Adipose tissue (tissue), 3 donors: ENCODE measurements around the gene CEP70. TPM values are rescaled to one million over a fixed set of nuclear protein-coding genes. Genes with fewer than 3 reads are reported as not detected.
"Not testable (repeated sequence)": the region's sequence is repeated elsewhere in the genome, so short reads cannot be mapped to it uniquely, and the experiment has no call there.

Source experiments
- H3K27ac ChIP-seq: one replicate; pipeline ENCODE4 v1.5.1; 2013; ENCODE audit warnings: low read depth, low read length
- WGBS, 3 donors: extraction: QIAGEN DNeasy Blood & Tissue Kit; methylation state at CpG; one replicate each; pipeline ENCODE4 v1.1.7; 2013; 5-methylcytosine and 5-hydroxymethylcytosine counted together
- polyA plus RNA-seq, 3 donors: library from polyadenylated mRNA; stranded (reverse); fragments of 200-250 nt; gene quantifications; one replicate each; pipeline ENCODE4 v1.2.3, GENCODE V29; 2013
- donor health status: healthy with polysubstance abuse.
- donor health status: Bipolar disorder and iron deficiency.
- donor health status: healthy.

Gene CEP70
- polyA plus RNA-seq, 3 donors, result 4.8 to 12.0 (median 10.7) TPM

DNA sequence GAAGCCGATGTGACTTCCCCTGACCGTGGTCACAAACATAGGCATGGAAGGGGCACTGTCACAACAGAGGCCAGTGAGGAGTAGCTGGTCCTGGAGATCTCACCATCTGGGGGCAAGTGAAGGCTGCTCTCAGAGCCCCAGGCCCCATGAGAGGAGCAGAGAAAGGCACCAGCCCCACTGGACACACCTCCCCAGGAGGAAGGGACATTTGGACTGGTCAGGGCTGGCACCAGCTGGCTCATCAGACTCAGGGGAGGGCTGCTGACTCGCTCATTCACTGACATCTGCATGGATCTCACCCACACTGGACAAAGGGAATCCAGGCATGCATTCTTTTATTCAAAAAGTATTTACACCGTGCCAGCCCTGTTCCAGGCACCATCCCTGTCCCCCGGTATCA, 132.8 kb downstream of the CEP70 start:
- H3K27ac ChIP-seq, result no peak overlapping the region
- WGBS, 3 donors, result 76 to 78% (median 76%) methylated on average over 5 of the region's 5 CpGs

- 73 to 77% (median 76%) methylated on average over 8 of the region's 8 CpGs for WGBS, 3 donors
- H3K27ac ChIP-seq, result no peak overlapping the region
Measured at GRCh38 chr3:138460536-138461205, 133.4 kb downstream of the CEP70 start.

DNA sequence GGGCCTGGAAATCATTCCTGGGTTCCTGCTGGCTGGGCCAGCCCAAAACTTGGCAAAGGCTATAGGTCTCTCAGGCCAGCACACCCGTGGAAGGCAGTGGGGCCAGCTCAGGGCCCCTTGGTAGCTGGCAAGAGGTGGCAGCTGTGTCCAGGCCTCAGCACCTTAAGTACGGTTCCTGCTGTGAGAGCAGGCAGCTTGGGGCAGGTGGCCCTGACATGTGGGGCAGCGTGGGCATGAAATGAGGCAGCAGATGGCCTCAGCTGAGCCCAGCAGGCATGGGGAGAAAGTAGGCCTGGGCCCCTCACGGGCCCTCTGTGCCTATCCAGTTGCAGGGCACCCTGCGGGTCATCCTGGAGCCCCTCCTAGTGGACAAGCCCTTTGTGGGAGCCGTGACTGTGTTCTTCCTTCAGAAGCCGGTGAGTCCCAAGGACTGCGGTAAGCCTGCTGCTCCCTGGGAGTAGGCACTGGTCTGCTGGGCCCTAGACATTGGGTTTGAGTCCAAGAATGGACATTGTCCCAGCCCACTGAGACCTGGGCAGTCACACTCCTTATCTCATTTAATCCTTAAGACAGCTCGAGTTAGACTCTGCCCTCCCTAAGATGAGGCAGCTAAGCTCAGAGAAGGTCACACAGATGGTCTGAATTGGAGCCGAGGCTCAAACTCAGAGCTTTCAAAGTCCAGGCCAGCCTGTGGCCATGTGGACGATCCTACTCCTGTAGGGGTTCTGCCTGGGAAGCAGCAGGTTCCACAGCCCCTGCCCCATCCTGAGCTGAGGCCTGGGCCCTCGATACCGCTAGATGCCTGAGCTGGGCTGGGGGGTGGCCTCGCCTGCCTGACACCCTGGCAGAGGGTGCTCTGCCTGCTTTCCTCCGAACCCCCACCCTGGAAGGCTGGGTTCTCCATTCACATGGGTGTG, 134.2 kb downstream of the CEP70 start:
- WGBS, 3 donors, result 84 to 89% (median 89%) methylated on average over 15 of the region's 15 CpGs

DNA sequence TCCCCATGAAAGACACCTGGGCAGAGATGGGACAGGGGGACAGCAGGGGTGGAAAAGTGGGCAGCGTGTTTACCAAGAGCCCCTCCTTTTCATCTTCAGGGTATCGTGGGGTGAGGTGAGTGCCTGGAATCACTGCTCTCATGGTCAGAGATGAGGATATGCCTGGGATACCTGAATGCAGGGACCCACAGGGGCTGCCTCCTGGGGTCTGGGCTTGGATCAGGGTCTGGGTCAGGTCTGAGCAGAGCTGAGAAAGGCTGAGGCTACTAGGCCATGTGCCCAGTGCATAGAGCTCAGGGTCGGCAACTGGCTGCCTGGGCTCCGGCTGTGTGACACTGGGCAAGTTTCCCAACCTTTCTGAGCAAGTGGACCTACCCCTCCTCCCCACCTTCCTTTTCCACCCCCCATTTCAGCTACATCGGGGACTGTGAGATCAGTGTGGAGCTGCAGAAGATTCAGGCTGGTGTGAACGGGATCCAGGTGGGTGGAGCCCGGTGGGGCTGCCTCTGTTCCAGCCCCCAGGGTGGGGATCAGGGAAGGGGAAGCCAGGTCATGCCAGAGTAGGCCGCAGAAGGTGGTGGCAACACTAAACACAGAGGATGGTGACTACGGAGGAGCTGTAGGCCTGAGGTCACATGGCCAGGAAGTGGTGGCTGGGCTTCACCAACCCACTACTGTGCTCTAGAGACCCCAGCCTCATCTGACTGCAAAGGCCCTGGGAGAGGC, 135.1 kb downstream of the CEP70 start:
- 83 to 89% (median 84%) methylated on average over 9 of the region's 9 CpGs for WGBS, 3 donors
- H3K27ac ChIP-seq, result no peak overlapping the region

More for the DNA sequence above, 134.2 kb downstream of the CEP70 start:
- H3K27ac ChIP-seq, result no peak overlapping the region

DNA sequence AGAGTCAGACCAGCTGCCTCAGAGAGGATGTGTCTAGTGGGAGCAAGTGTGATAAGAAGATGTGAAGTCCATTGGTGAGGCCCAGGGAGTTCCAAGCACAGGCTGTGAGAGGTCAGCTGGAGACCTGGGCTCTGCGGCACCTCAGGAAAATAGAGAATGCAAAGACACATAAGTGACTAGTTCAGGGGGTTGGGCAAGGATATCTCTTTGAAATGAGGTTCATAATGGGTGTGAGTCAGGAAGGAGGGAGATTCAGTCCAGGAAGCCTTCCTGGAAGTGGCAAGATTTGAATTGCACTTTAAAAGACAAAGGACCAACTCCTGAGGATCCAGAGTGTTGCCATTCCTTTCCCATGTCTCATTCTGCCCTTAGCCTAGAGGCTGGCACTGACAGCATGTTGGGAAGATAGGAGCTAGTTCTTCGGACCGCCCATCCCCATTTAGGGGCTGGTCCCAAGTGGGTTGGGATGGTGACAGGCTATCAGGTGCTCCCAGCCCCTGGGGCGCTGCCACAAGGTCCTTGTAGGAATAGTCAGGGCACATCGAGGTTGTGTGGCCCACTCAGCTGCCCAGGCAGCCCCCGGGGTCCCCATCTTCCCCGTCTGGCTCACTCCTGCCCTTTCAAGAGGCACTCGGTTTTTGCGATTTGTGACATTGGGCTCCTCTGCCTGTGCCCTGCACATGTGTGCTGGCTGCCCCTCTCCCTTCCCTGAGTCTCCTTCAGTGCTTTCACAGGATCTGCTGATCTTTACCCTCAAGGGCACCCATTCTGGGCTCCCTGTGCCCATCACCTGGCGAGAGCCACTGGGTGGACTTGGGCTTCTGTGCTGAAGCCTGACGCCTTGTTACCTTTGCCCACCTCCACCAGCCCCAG, 136.0 kb downstream of the CEP70 start:
- no peak overlapping the region for H3K27ac ChIP-seq
- 86 to 91% (median 91%) methylated on average over 11 of the region's 11 CpGs for WGBS, 3 donors

GRCh38 chr3:138456961-138457862, 136.8 kb downstream of the CEP70 start:
- 86 to 88% (median 86%) methylated on average over 13 of the region's 13 CpGs for WGBS, 3 donors
- H3K27ac ChIP-seq, result no peak overlapping the region

DNA sequence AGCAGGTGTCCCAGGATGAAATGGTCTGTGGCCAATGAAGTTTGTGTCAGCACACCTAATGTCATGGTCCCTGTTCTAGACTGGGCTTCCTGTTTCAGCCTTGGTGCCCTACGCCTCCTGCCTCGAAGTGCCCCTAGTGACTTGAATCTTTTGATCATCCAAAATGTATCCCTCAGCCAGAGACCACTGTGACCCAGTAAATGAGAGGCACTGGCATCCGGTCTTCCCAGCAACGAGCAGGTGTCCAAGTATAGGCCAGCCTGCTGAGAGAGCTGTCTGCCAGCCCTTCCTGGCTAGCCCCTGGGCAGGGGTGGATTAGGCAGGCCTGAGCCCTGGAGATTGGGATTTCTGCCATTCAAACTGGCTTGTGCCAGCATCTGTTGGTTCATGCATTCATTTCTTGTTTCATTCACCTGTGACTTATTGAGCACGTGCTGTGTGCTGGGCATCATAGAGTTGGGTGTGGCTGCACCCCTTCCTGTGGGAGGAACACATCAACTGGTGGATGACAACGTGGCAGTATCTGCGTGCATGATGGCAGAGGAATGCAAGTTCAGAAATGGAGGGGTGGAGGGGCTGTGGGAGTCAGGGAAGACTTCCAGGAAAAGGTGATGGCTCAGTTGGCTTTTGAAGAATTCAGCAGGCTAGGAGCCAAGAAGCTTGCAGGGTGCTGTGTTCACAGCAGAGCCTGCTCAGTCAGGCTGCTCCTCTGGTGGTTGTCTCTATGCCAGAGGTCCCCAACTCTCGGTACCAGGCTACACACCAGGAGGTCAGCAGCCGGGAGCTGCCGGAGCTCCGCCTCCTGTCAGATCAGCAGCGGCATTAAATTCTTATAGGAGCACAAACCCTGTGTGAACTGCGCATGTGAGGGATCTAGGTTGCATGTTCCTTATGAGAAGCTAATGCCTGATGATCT, 138.0 kb downstream of the CEP70 start:
- no peak overlapping the region for H3K27ac ChIP-seq
- 76 to 89% (median 78%) methylated on average over 13 of the region's 13 CpGs for WGBS, 3 donors

DNA sequence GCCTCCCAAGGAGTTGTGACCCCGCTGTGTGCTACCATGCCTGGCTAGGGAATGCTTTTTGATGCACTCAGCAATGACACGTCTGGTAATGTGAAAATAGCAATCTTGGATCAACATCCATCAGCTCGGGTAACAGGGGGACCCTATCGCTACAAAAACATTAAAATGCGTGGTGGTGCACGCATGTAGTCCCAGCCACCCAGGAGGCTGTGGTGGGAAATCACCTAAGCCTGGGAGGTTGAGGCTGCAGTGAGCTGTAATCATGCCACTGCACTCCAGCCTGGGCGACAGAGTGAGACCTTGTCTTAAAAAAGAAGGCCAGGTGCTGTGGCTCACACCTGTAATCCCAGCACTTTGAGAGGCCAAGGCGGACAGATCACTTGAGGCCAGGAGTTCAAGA, 140.1 kb downstream of the CEP70 start:
- not testable (repeated sequence) for H3K27ac ChIP-seq
- WGBS, 3 donors, result 89 to 95% (median 91%) methylated on average over 8 of the region's 8 CpGs

GRCh38 chr3:138452436-138452835, 141.6 kb downstream of the CEP70 start:
- 59 to 66% (median 61%) methylated on average over 6 of the region's 6 CpGs for WGBS, 3 donors
- no peak overlapping the region for H3K27ac ChIP-seq

- 84 to 90% (median 86%) methylated on average over 39 to 43 of the region's 43 CpGs for WGBS, 3 donors
- no peak overlapping the region for H3K27ac ChIP-seq
Measured at GRCh38 chr3:138451595-138452162, 142.4 kb downstream of the CEP70 start.

- WGBS, 3 donors, result 85 to 90% (median 85%) methylated on average over 6 of the region's 6 CpGs
- no peak overlapping the region for H3K27ac ChIP-seq
Measured at GRCh38 chr3:138450704-138451424, 143.2 kb downstream of the CEP70 start.

DNA sequence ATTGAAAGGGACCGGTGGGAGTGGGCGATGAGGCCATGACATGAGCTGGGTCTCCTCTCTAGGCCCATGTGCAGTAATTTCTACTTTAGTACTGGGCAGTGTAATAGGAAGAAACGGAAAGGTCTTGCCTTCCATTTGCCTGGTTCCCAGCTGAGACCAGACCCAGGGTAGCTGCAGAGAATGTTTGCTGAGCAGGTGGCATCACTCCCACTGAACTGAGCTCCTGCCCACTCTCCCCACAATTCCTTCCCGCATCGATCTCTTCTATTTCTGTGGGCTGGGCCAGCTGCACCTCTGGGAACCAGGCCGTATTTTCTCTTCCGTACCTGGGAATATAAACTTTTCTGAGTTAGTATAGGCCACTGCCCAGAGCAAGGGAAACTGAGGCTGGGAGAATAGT, 143.9 kb downstream of the CEP70 start:
- WGBS, 3 donors, result 62 to 95% (median 93%) methylated on average over 7 of the region's 7 CpGs

GRCh38 chr3:138449490-138449889, 144.6 kb downstream of the CEP70 start:
- WGBS, 3 donors, result 84 to 96% (median 86%) methylated on average over 3 of the region's 3 CpGs

More for the DNA sequence above, 143.9 kb downstream of the CEP70 start:
- no peak overlapping the region for H3K27ac ChIP-seq

GRCh38 chr3:138448631-138449030, 145.4 kb downstream of the CEP70 start:
- H3K27ac ChIP-seq, result no peak overlapping the region
- WGBS, 3 donors, result 70 to 96% (median 85%) methylated on average over 3 of the region's 3 CpGs

More at GRCh38 chr3:138449490-138449889, 144.6 kb downstream of the CEP70 start:
- H3K27ac ChIP-seq, result no peak overlapping the region

- 90 to 93% (median 93%) methylated on average over 4 of the region's 4 CpGs for WGBS, 3 donors
- H3K27ac ChIP-seq, result no peak overlapping the region
Measured at GRCh38 chr3:138445654-138446053, 148.4 kb downstream of the CEP70 start.
